CD4-positive, alpha-beta T cell treated with Interleukin-17A for 4 hours (primary cell): ENCODE results near the gene PGC.

ENCODE experiments used
- DNase-seq: peaks from one replicate; pipeline ENCODE4 v3.0.0-alpha.2; 2020; ENCODE audit warnings: mixed read lengths

PGC gene

DNA sequence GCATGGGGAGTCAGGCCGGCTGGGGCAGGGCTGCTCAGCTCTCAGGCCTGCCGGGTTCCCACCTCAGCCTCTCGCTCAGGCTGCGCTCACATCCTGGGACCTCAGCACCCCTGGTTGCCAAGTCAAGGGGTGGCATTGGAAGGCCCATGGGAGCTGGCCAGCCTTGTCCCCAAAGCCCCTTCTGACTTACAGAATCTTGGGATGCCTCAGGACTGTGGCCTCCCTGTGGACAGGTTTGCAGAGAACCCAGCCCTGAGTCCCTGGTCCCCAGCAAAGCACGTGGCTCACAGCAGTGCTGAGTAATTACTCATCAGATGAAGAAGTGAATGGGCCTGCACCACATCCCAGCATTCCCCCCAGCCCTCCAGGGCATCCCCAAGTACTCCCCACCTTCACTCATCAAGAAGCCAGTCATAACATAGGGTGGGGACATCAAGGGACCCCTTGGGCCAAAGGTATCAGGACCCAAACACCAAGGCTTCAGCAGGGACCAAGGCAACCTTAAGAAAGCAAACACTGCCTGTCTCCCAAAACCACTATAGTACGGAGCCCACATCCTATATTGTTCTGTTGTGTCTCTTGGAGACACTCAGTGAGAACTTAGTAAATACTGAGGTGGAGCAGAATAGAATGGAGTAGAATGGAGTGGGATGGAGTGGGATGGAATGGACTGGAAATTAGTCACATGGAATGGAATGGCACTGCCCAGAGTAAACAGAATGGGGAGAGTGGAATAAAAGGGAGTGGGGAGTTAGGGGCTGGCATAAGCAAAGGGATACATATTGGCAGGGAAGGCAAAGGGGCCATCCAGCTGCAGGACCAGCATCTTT lies 3.6 kb downstream of the PGC start:
- no peak for DNase-seq

GRCh38 chr6:41741625-41742490 lies 5.3 kb downstream of the PGC start:
- no peak for DNase-seq

DNA sequence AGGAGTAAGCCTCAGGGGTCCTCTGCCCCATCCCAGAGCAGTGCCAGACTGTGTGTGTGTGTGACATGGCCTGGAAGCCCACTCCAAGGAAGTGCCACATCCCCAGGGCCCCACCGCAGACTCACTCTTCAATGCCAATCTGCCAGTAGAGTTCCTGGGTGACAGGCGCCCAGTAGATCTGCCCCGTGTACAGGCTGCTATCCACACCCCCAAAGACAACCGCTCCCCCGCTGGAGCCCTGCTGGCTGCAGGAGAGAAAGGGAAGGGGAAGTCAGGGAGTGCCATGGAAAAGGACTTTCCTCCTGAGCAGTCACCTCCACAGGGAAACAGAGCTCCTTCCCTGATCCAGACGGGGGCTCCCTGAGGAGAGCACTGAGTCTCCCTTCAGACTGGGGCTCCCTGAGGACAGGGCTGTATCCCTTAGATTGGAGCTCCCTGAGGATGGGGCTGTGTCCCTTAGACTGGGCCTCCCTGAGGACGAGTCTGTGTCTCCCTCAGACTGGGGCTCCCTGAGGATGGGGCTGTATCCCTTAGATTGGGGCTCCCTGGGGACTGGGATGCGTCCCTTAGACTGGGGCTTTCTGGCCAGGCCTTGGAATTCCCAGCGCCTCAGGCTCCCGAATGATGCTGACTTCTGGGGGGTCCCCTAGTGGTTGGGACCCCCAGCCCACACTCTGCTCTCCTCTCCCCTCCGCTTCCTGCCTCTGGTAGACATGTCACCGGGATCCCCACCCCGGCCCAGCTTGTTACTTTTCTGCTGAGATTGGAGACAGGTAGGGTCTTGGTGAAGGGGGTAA lies 6.6 kb downstream of the PGC start:
- DNase-seq, result no peak

GRCh38 chr6:41739041-41739440 lies 8.2 kb downstream of the PGC start:
- DNase-seq, result no peak

- DNase-seq, result no peak
Measured at GRCh38 chr6:41737591-41738130, 9.5 kb downstream of the PGC start.

DNA sequence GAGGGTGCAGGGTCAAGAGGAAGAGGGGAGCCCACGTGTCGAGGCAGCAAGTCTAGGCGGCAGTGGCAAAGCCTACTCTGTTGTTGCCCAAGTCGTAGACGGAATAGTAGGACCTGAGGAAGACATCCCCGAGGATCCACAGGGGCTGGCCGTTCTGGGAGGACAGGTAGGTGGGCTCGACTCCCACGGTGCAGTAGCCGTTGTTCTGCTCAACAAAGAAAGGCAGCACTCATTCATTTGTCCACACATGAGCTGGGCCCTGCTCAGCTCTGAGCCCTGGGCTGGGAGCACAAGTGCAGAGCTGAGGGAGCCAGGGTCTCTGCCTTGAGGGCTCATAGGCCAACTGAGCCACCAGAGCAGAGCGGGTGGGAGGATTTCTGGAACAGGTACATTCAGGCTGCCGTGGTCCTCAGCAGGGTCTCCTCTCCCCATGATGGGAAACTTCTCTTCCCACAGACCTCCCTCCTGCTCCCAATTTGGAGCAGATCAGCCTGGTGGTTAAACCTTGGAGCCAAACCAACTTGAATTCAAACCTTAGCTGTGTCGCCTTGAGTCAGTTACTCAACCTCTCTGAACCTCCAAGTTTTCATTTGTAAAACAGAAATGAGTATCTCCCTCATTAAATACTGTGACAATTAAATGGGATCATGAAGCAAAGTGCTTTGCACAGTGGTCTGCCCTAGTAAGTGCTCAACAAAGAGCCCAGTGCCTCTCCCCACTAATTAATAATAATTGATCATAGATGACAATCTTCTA lies 10.2 kb downstream of the PGC start:
- no peak for DNase-seq

DNA sequence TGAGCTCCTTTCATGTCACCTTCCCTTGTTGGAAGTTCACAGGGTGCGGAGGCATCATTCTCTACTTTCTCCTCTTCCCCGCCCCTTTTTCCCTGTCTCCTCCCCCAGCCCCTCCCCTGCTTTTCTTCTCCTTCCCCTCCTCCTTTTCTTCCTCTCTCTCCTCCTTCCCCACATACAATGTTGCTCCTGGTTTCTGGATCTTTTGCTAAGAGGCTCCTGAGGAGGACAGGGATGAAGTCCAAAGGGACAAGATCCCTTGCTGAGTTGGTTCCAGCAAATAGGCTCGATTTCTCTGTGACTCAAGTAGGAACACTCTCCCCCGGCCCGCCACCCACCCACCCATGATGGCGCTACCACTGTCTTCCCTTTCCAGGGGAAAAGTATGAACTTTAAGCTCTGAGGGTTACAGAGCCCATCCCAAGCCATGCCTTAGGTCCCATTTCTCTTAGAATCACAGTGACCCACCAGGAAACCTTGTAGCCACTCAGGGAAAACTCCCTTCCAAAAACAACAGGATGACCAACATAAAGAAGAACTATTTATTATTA lies 10.9 kb downstream of the PGC start:
- DNase-seq, result no peak

DNA sequence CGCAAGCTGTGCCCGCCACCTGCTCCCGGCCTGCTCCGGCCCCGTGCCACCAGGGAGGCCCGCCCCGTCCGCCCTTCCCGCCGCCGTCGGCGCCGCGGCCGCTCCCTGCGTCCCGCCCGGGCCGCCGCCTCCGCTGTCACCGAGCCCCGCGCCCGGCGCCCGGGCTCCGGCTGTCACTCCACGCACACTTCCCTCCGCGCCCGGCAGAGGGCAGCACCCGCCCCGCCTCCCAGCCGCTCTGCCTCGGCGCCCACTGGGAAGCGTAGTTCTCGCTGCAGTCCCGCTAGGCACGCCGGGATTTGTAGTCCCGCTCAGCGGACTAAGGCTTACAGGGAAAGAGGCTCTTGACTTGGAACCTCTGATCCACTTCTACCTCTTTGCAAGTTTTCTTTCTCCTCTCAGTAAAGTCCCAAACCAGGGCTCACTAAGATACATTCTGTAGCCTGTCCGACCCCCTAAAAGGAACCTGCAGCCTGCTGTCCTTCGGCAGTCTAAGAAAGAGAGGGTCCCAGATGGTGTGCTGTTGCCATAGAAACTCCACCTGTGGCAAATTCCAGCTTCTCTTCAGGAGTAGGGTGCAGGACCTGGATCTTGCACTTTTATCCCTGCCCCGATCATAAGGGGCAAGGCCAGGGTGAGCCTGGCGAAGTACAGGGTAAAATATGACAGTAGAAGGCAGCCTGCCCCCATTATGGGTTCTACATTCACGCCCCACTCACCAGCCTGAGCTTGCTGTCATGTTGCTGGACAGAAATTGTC lies 11.6 kb downstream of the PGC start, which contains the start of gene TFEB:
TFEB (minus strand) TSS at position 182 of the 759 bp plus-strand sequence. CDS start 44,395 bp downstream, outside the sequence.
- peak; percentile 95 for DNase-seq

DNA sequence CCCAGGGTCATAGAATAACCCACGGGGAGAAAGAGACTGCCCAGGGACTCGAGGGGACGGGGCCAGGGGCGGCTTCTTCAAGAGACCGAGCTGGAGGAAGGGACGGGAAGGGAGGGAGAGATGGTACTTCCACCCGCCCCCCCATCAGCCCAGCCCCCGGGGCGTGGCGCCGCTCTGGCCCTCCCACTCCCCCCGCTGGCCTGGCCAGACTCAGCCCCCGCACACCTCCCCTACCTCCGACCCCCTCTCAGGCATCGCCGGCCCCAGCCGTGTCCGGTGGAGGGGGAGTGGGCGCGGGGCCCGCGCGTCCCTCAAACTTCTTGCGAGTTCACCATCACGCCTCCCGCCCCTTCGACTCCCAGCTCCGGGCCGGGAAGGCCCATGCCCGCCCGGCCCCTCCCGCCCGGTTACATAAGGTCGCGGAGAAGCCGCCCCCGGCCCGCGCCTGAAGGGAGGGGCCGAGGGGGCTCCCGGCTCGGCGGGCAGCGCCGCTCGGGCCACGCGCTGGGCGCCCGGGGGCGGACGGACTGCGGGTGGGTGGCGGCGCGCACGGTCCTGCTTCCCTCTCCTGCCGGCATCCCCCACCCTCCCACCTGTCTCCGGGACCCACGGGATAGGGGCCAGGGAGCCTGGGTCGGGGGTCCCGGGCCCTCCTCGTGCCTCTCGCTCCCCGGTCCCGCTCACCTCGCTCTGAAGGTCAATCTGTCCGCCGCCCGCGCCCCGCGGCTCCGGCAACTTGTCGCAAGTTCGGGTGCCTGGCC lies 12.4 kb downstream of the PGC start:
- peak; percentile 84 for DNase-seq

DNA sequence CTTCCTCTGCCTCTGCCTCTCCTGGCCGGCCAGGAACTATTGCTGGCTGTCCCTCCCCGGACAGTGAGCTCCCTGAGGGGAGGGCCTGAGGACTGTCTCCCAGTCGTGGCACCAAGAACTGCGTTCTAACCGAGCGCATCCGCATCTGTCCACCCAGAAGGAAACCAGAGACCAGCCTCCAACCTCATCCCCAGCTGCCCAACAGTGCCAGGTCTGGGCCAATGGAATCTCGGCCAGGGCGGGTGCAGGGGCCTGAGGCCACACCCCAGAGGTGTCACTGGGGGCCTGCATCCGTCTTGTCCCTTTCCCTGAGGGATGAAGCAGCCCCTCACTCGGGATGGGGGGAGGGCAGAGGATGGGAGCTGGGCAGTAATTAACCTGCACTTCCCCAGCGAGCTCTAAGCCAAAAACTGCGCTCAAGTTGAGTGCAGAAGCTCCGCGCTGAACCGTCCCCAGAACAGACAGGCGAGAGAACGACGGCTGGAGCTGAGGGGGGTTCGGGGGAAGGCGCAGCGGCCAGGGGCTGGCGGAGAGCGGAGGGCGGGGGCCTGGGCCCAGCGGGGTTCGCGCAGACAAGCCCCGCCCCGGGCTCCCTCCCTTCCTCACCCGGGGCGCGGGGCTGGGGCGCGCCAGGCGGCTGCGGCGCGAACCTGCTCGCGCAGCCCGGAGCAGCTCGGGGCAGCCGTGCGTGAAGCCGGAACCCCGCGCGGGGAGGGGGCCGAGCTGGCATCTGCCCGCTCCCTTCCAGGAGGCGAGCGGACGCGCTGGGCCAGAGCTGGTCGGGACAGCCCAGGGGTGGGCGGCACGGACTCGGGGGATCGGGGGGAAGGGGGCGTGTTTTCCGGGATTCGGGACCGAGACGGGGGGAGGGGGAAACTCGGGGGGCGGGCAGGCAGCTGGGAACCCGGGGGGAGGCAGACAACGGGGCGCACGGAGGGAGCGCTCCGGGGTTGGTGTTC lies 13.2 kb downstream of the PGC start:
- DNase-seq, result peak; percentile 83

DNA sequence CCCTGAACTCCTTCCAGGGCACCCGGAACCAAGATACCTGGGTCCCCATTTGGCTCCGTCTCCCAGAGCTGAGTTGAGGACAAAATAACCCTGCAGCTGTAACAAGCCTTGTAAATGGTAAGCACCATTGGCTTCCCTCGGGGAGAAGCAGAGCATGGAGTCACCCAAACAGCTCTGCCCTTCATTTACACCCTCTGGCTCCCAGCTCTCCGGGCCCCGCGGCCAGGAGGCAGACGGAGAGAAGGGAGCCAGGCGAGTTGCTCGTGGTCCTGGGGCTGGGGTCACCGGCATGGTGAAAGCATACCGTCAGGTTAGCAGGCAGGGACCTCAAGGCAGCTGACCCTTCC lies 13.9 kb downstream of the PGC start:
- DNase-seq, result peak; percentile 9

DNA sequence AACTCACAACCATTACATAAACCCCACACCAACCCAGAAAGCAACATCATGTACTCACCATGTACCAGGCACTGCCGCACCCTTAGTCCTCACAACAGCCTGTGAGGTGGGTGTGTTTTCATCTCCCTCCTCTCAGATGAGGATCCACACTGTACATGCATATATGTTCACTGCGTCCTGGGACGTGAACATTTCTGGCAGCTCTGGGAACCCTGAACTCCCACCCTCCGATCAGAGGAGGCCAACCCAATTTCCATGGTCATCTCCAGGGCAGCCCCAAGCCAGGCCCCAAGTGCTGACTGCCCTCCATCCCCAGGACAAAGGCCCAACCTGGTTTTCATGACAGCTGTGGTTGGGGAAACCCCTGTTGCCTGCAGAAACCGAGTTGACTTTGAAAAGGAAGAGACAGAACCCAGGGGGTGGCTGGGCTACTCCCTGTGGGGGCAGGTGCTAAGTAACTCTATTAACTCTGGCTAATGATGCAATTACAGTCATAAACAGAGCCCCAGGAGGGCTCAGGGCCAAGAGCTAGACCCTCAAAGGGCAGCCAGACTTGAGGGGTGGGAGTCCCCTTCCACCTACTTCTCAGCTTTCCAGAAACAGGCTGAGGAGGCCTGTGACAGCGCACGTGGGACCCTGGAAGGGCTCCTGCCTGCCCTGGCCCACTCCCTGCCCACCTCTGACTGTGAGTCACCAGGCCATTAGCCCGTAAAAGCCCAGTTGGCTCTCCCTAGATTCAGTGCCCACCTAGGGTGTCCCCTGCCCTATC lies 14.4 kb downstream of the PGC start:
- peak; percentile 56 for DNase-seq

GRCh38 chr6:41732149-41732548 lies 15.0 kb downstream of the PGC start:
- no peak for DNase-seq

GRCh38 chr6:41731561-41732086 lies 15.6 kb downstream of the PGC start:
- DNase-seq, result no peak

DNA sequence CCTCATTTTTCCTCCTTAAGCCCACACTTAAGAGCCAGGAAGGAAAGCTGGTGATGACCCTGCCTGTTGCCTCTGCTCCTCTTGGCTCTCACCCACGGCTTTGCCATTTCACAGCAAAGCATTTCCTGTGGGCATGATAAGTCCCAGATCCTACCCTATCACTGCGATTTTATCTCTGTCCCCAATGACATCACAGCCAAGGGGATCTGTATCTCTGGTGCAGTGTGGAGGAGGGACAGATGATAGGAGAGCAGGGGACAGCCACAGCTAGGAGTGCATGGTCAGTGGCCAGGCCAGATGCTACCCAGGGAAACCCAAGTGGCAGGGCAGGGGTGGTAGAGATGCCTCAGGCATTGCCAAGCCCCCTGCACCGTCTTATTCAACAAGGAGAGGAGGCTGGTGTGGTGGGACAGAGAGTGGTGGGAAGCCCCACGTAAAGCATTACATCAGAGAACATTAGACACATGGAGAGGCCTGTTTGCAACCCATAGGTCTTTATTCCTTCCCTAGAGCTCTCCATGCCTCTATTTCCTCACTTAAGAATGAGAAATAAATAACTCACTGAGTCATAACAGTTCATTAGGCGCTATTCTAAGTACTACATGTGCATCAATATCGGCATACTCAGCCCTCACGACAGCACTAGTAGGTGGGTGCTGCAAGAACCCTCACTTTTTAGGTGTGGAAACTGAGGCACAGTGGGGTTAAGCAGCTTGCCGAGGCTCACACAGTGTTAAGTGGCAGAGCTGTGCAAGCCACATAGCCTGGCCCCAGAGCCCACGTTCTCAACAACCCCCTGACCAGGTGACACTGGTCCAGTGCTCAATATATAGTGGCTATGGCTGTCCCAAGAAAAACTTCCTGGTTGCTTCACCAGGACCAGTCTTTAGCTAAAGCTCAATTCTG lies 16.4 kb downstream of the PGC start:
- DNase-seq, result no peak

DNA sequence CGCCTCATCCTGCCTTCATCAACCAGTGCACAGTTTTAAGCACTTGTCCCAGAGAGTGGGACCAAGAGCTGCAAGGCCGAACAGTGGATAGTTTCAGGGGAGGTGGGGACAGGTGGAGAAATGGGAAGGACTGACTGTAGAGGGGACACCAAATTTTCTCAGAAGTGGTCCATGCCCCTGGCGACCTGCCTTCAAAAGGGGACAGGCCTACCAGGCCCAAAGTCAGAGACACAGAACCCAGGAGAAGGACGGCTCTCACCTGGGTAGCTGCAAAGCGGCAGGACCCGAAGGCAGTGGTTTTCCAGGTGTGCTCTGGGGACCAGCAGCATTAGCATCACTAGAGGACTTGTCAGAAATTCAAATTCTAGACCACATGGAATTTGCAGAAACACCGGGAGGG lies 17.6 kb downstream of the PGC start:
- no peak for DNase-seq

GRCh38 chr6:41728954-41729353 lies 18.2 kb downstream of the PGC start:
- no peak for DNase-seq
